ENCODE measurements around the gene MPRIP.

The MPRIP gene

GRCh38 chr17:17030515-17031211 lies 11.6 kb upstream of the MPRIP start:
- no peak for TF ChIP-seq CTCF (conservative IDR thresholded peaks at IDR 0.05; ENCODE audit: control insufficient read depth, insufficient read depth, low read depth, low read length)
- DNase-seq (ENCODE audit: low read depth): no peak
- no peak overlapping the region for H3K4me3 ChIP-seq (ENCODE audit: control insufficient read depth, low read depth, low read length)

- peak; percentile 51 for DNase-seq (ENCODE audit: low read depth)
- TF ChIP-seq CTCF (conservative IDR thresholded peaks at IDR 0.05; ENCODE audit: control insufficient read depth, insufficient read depth, low read depth, low read length): no peak
- no peak overlapping the region for H3K4me3 ChIP-seq (ENCODE audit: control insufficient read depth, low read depth, low read length)
Observed at GRCh38 chr17:17032131-17032692, 10.0 kb upstream of the MPRIP start.

- TF ChIP-seq CTCF (conservative IDR thresholded peaks at IDR 0.05; ENCODE audit: control insufficient read depth, insufficient read depth, low read depth, low read length): no peak
- DNase-seq (ENCODE audit: low read depth): no peak
- H3K4me3 ChIP-seq (ENCODE audit: control insufficient read depth, low read depth, low read length): no peak overlapping the region
Observed at GRCh38 chr17:17033466-17033865, 8.8 kb upstream of the MPRIP start.

GRCh38 chr17:17034026-17034425 lies 8.2 kb upstream of the MPRIP start:
- H3K4me3 ChIP-seq (ENCODE audit: control insufficient read depth, low read depth, low read length): no peak overlapping the region
- TF ChIP-seq CTCF (conservative IDR thresholded peaks at IDR 0.05; ENCODE audit: control insufficient read depth, insufficient read depth, low read depth, low read length): no peak
- DNase-seq (ENCODE audit: low read depth): no peak

GRCh38 chr17:17034496-17035075 lies 7.7 kb upstream of the MPRIP start:
- no peak overlapping the region for H3K4me3 ChIP-seq (ENCODE audit: control insufficient read depth, low read depth, low read length)
- no peak for TF ChIP-seq CTCF (conservative IDR thresholded peaks at IDR 0.05; ENCODE audit: control insufficient read depth, insufficient read depth, low read depth, low read length)
- no peak for DNase-seq (ENCODE audit: low read depth)

GRCh38 chr17:17035490-17035889 lies 6.8 kb upstream of the MPRIP start:
- DNase-seq (ENCODE audit: low read depth): no peak
- TF ChIP-seq CTCF (conservative IDR thresholded peaks at IDR 0.05; ENCODE audit: control insufficient read depth, insufficient read depth, low read depth, low read length): no peak
- no peak overlapping the region for H3K4me3 ChIP-seq (ENCODE audit: control insufficient read depth, low read depth, low read length)
